Neural cell (in vitro differentiated cells): ENCODE results near the gene HS2ST1. TPM values are rescaled to one million over a fixed set of nuclear protein-coding genes. Genes with fewer than 3 reads are reported as not detected.

Source experiments
- H2AFZ ChIP-seq: fragments of 200-600, 300-800 bp; sonication (generic), shearing (Covaris generic); 2 replicates; pipeline ENCODE4 v1.6.0; 2014; ENCODE audit warnings: low read depth, mild to moderate bottlenecking, antibody characterized with exemption, low read length, moderate library complexity
- H3F3A ChIP-seq: fragments of 200-600 bp; shearing (Covaris generic); 2 replicates; pipeline ENCODE4 v1.6.1; 2016; ENCODE audit warnings: mild to moderate bottlenecking, moderate library complexity, mixed read lengths, antibody characterized with exemption, low read length; ENCODE audit not compliant: insufficient read depth, poor library complexity, severe bottlenecking
- H3K27ac ChIP-seq: fragments of 200-600, 300-800 bp; sonication (generic), shearing (Covaris generic); 2 replicates; pipeline ENCODE4 v1.5.1; 2014; ENCODE audit warnings: mild to moderate bottlenecking, low read length, moderate library complexity
- H3K27me3 ChIP-seq: fragments of 300-800, 200-600 bp; sonication (generic), shearing (Covaris generic); 2 replicates; pipeline ENCODE4 v1.6.0; 2014; ENCODE audit warnings: mild to moderate bottlenecking, low read depth, low read length, moderate library complexity; ENCODE audit not compliant: insufficient read depth
- H3K36me3 ChIP-seq: fragments of 300-800, 200-600 bp; sonication (generic), shearing (Covaris generic); 2 replicates; pipeline ENCODE4 v1.5.1; 2014; ENCODE audit warnings: mild to moderate bottlenecking, antibody characterized with exemption, low read length, moderate library complexity; ENCODE audit not compliant: insufficient read depth
- H3K4me2 ChIP-seq: fragments of 300-800, 200-600 bp; sonication (generic), shearing (Covaris generic); 2 replicates; pipeline ENCODE4 v1.6.0; 2014; ENCODE audit warnings: mild to moderate bottlenecking, low read length
- H3K4me3 ChIP-seq: fragments of 300-800, 200-600 bp; sonication (generic), shearing (Covaris generic); 2 replicates; pipeline ENCODE4 v1.5.1; 2014; ENCODE audit warnings: mild to moderate bottlenecking, low read length, moderate library complexity
- H3K79me2 ChIP-seq: fragments of 200-600 bp; shearing (Covaris generic); replicated peaks from 2 replicates; pipeline ENCODE4 v1.6.0; 2014; ENCODE audit warnings: mild to moderate bottlenecking, low read length, moderate library complexity; ENCODE audit not compliant: insufficient read depth
- H3K9ac ChIP-seq: fragments of 300-800, 200-600 bp; sonication (generic), shearing (Covaris generic); 2 replicates; pipeline ENCODE4 v1.6.1; 2016; ENCODE audit warnings: mild to moderate bottlenecking, low read length, mixed read lengths
- H3K9me2 ChIP-seq: fragments of 200-600 bp; shearing (Covaris generic); 2 replicates; pipeline ENCODE4 v1.6.1; 2016; ENCODE audit warnings: mild to moderate bottlenecking, low read length, mixed read lengths; ENCODE audit not compliant: insufficient read depth
- H3K9me3 ChIP-seq: fragments of 200-600, 300-800 bp; sonication (generic), shearing (Covaris generic); 2 replicates; pipeline ENCODE4 v1.6.1; 2016; ENCODE audit warnings: mild to moderate bottlenecking, mixed run types, low read length, moderate library complexity, mixed read lengths
- H4K20me1 ChIP-seq: fragments of 200-600 bp; shearing (Covaris generic); 2 replicates; pipeline ENCODE4 v1.6.1; 2016; ENCODE audit warnings: mild to moderate bottlenecking, mixed run types; ENCODE audit not compliant: insufficient read depth
- EP300 ChIP-seq: fragments of 450-650 bp; conservative IDR thresholded peaks from 2 replicates; pipeline ENCODE4 v1.6.1; 2014; ENCODE audit warnings: antibody characterized with exemption, mild to moderate bottlenecking, moderate library complexity; ENCODE audit not compliant: poor library complexity, severe bottlenecking
- EZH2 ChIP-seq: fragments of 200-600, 300-800 bp; shearing (Covaris generic), sonication (generic); IDR thresholded peaks from 2 replicates; pipeline ENCODE4 v1.6.1; 2014; ENCODE audit warnings: antibody characterized with exemption, low read length, borderline replicate concordance, mild to moderate bottlenecking; ENCODE audit not compliant: insufficient read depth, poor library complexity, severe bottlenecking
- MXI1 ChIP-seq: fragments of 450-650 bp; conservative IDR thresholded peaks from 2 replicates; pipeline ENCODE4 v1.6.1; 2014; ENCODE audit warnings: antibody characterized with exemption, mild to moderate bottlenecking; ENCODE audit not compliant: poor library complexity, severe bottlenecking
- POLR2AphosphoS5 ChIP-seq: IDR thresholded peaks from 2 replicates; pipeline ENCODE4 v1.6.1; 2012
- RAD21 ChIP-seq: fragments of 450-650 bp; conservative IDR thresholded peaks from 2 replicates; pipeline ENCODE4 v1.6.1; 2014; ENCODE audit warnings: antibody characterized with exemption, mild to moderate bottlenecking, moderate library complexity
- SMC3 ChIP-seq: fragments of 450-650 bp; conservative IDR thresholded peaks from 2 replicates; pipeline ENCODE4 v1.6.1; 2014; ENCODE audit warnings: antibody characterized with exemption, mild to moderate bottlenecking, moderate library complexity; ENCODE audit not compliant: poor library complexity
- TAF1 ChIP-seq: IDR thresholded peaks from 2 replicates; pipeline ENCODE4 v1.6.1; 2012; ENCODE audit warnings: low read depth
- polyA plus RNA-seq: library from polyadenylated mRNA; depleted of rRNA; stranded (reverse); fragments of >200 nt; gene quantifications from 2 replicates; pipeline ENCODE4 v1.2.3, GENCODE V29; 2014
- TF ChIP-seq, protein P1 (sequence below): fragments of 450-650 bp; IDR thresholded peaks from 2 replicates; pipeline ENCODE4 v1.5.1; 2014; ENCODE audit warnings: antibody characterized with exemption, mild to moderate bottlenecking, moderate library complexity; ENCODE audit not compliant: poor library complexity, severe bottlenecking
- TF ChIP-seq, protein P2 (sequence below): IDR thresholded peaks from 2 replicates; pipeline ENCODE4 v1.6.1; 2012; ENCODE audit warnings: borderline replicate concordance

The HS2ST1 gene
- polyA plus RNA-seq, 1 donor from 2014 or later: 24.7 TPM

DNA sequence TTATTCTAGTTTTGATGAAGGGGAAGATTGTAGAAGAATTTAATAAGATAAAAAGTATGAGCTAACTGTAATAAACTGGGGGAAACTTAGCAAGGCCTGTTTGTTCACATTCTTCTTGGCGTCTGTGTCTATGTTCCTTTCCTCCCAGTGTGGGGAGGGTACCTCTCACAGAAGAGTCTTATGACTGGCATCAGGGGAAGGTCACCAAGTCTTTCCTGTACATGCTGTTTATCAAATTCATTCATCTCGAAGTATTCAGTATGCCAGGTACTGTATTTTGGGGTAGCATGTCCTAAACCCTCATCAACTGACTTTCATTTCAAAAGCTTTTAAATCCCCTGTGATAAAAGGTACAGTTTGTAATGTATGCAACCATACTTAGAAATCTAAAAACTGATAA, 78.4 kb downstream of the HS2ST1 start:
- no peak overlapping the region for H3K4me3 ChIP-seq
- H3K9ac ChIP-seq: no peak overlapping the region
- no peak overlapping the region for H2AFZ ChIP-seq
- H3K9me3 ChIP-seq: no peaks in the 10 kb centered on the region
- H3K79me2 ChIP-seq: peaks cover 6% of the 10 kb centered on the region
- no peaks in the 10 kb centered on the region for H3K9me2 ChIP-seq
- H3F3A ChIP-seq: no peaks in the 10 kb centered on the region
- H3K4me2 ChIP-seq: no peak overlapping the region
- no peak for TF ChIP-seq POLR2AphosphoS5
- TF ChIP-seq, protein P1, sequence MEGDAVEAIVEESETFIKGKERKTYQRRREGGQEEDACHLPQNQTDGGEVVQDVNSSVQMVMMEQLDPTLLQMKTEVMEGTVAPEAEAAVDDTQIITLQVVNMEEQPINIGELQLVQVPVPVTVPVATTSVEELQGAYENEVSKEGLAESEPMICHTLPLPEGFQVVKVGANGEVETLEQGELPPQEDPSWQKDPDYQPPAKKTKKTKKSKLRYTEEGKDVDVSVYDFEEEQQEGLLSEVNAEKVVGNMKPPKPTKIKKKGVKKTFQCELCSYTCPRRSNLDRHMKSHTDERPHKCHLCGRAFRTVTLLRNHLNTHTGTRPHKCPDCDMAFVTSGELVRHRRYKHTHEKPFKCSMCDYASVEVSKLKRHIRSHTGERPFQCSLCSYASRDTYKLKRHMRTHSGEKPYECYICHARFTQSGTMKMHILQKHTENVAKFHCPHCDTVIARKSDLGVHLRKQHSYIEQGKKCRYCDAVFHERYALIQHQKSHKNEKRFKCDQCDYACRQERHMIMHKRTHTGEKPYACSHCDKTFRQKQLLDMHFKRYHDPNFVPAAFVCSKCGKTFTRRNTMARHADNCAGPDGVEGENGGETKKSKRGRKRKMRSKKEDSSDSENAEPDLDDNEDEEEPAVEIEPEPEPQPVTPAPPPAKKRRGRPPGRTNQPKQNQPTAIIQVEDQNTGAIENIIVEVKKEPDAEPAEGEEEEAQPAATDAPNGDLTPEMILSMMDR: no peak
- TF ChIP-seq EZH2: no peak
- TF ChIP-seq EP300: no peak
- TF ChIP-seq SMC3: no peak
- TF ChIP-seq RAD21: no peak
- TF ChIP-seq, protein P2, sequence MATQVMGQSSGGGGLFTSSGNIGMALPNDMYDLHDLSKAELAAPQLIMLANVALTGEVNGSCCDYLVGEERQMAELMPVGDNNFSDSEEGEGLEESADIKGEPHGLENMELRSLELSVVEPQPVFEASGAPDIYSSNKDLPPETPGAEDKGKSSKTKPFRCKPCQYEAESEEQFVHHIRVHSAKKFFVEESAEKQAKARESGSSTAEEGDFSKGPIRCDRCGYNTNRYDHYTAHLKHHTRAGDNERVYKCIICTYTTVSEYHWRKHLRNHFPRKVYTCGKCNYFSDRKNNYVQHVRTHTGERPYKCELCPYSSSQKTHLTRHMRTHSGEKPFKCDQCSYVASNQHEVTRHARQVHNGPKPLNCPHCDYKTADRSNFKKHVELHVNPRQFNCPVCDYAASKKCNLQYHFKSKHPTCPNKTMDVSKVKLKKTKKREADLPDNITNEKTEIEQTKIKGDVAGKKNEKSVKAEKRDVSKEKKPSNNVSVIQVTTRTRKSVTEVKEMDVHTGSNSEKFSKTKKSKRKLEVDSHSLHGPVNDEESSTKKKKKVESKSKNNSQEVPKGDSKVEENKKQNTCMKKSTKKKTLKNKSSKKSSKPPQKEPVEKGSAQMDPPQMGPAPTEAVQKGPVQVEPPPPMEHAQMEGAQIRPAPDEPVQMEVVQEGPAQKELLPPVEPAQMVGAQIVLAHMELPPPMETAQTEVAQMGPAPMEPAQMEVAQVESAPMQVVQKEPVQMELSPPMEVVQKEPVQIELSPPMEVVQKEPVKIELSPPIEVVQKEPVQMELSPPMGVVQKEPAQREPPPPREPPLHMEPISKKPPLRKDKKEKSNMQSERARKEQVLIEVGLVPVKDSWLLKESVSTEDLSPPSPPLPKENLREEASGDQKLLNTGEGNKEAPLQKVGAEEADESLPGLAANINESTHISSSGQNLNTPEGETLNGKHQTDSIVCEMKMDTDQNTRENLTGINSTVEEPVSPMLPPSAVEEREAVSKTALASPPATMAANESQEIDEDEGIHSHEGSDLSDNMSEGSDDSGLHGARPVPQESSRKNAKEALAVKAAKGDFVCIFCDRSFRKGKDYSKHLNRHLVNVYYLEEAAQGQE: no peak
- no peak for TF ChIP-seq TAF1
- no peak for TF ChIP-seq MXI1
- no peak overlapping the region for H3K27ac ChIP-seq
- no peaks in the 10 kb centered on the region for H3K36me3 ChIP-seq
- H3K27me3 ChIP-seq: no peaks in the 10 kb centered on the region
- no peaks in the 10 kb centered on the region for H4K20me1 ChIP-seq

DNA sequence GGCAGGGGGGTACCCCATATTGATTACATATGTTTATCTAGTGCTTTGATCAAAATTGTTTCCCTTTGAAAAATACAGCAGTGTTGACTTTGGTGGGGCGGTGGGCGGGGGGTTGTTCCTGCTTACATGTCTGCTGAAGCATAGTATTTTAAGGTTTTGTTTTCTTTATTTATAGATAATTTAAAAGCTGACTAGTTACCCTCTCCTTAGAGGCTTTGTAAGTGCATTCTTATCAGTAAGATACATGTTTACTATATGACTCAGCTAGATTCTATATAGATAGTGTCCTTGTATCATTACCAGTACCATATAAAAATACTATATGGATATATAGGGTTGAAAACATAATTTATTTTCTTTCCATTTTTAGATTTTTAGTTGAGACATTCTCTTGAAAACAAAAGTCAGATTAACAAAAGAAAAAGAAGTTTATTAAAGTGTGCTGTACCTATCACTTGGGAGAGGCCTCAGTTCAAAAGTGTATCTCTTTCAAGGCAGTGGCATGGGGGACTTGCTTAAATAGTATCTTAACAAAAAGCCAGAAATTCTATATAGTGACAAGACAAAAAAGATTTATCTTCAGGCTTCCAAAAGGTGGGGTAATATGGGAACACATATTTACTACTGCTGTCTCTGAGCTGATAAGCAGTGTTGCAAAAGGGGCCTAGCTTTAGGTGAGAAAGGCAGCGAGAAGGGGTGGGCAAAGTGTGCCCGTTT, 79.0 kb downstream of the HS2ST1 start:
- no peaks in the 10 kb centered on the region for H3K36me3 ChIP-seq
- peaks cover 6% of the 10 kb centered on the region for H3K79me2 ChIP-seq
- H3K27ac ChIP-seq: no peak overlapping the region
- no peak overlapping the region for H3K4me2 ChIP-seq
- H2AFZ ChIP-seq: no peak overlapping the region
- TF ChIP-seq EZH2: no peak
- TF ChIP-seq TAF1: no peak
- no peak for TF ChIP-seq EP300
- H3F3A ChIP-seq: no peaks in the 10 kb centered on the region
- no peaks in the 10 kb centered on the region for H3K9me2 ChIP-seq
- no peaks in the 10 kb centered on the region for H3K9me3 ChIP-seq
- no peaks in the 10 kb centered on the region for H4K20me1 ChIP-seq
- no peak overlapping the region for H3K9ac ChIP-seq
- H3K4me3 ChIP-seq: no peak overlapping the region
- H3K27me3 ChIP-seq: no peaks in the 10 kb centered on the region

DNA sequence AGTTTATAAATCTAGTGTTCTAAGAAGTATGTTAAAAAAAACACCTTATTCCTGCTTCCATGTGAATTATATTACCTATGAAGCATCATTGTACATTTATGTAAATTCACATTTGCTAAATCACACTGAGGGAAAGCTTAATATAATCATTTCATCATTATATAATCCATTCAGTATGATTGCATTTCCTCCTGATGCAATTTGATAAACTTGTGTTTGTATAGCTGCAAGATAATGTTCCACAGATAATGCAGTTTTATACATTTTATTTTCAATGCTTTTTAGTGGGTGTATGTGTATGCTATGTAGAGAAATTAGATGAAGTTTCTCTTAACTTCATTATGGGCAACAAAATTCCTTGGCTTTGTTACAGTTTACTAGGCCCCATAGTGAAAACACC, 79.6 kb downstream of the HS2ST1 start:
- H3K9me2 ChIP-seq: no peaks in the 10 kb centered on the region
- H3F3A ChIP-seq: no peaks in the 10 kb centered on the region
- no peaks in the 10 kb centered on the region for H3K36me3 ChIP-seq
- no peak overlapping the region for H3K4me2 ChIP-seq
- H3K27me3 ChIP-seq: no peaks in the 10 kb centered on the region
- no peak overlapping the region for H3K9ac ChIP-seq
- peaks cover 6% of the 10 kb centered on the region for H3K79me2 ChIP-seq
- H4K20me1 ChIP-seq: no peaks in the 10 kb centered on the region
- H2AFZ ChIP-seq: no peak overlapping the region
- H3K9me3 ChIP-seq: no peaks in the 10 kb centered on the region
- no peak overlapping the region for H3K4me3 ChIP-seq
- H3K27ac ChIP-seq: no peak overlapping the region
- TF ChIP-seq SMC3 (no peak), MXI1 (no peak), POLR2AphosphoS5 (no peak), EP300 (no peak)
- TF ChIP-seq, protein P1: no peak
- TF ChIP-seq, protein P2: no peak
